ENCODE results near the gene GAPVD1.

GAPVD1 gene

DNA sequence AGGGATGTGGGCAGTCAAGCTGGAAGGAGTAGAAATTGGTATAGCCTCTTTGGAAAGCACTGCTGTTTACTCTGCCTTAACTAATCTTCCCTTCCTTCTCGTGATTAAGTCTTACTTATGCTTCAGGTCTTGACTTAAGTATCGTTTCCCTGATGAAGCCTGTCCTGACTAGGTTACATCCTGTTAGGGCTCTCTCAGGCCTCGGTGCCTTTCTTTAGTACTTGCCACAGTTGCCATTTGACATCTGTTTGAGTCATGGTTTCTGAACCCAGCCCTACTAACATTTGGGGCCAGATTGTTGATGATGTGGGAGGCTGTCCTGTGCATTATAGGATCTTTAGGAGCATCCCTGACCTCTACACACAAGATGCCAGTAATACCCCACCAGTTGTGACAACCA lies 94.4 kb downstream of the GAPVD1 start:
- TF ChIP-seq FOXP2 (optimal IDR thresholded peaks at IDR 0.05; ENCODE audit: borderline replicate concordance, extremely low read depth, extremely low read length, insufficient read depth) (no peak), SIN3A (IDR thresholded peaks at IDR 0.05; ENCODE audit: borderline replicate concordance, insufficient read depth, low read length) (no peak), POLR2AphosphoS5 (IDR thresholded peaks at IDR 0.05; ENCODE audit: low read depth, low read length) (no peak), REST (IDR thresholded peaks at IDR 0.05; ENCODE audit: insufficient read depth in 1 of 2, low read depth in 2 of 2, low read length in 2 of 2) (no peak), TAF1 (IDR thresholded peaks at IDR 0.05; ENCODE audit: borderline replicate concordance, insufficient read depth, low read length) (no peak)

DNA sequence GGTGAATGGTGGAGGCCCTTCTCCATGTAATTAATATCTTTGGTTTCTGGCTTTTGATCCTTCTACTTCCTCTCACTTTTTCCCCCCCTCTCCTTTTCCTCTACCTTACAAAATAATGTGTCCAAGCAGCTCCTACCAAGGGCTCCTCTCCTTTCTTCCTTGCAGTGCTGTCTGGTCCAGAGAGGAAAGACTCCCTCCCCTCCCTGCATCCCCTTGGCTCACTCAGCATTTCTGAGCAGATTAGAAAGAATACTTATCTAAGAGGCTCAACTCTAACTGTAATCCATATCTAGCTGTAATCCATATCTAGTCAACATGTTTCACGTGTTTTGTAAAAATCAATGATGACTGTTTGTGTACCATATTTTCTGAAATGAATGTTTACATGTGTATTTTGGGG lies 97.4 kb downstream of the GAPVD1 start:
- no peak for TF ChIP-seq POLR2AphosphoS5 (IDR thresholded peaks at IDR 0.05; ENCODE audit: low read depth, low read length)
- no peak for TF ChIP-seq FOXP2 (optimal IDR thresholded peaks at IDR 0.05; ENCODE audit: borderline replicate concordance, extremely low read depth, extremely low read length, insufficient read depth)

DNA sequence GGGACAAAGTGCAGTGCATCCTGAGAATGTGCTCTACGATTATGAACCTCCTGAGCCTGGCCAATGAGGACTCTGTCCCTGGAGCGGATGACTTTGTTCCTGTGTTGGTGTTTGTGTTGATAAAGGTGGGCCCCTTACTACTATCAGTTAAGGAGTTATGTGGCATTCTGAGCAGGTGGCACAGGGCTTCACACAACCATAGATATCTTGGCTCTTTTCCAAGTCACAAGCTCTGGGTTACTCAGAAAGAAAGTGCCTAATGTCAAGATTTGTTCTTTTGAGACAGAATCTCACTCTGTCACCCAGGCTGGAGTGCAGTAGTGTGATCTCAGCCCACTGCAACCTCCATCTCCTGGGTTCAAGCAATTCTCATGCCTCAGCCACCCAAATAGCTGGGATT lies 99.0 kb downstream of the GAPVD1 start:
- TF ChIP-seq POLR2AphosphoS5 (IDR thresholded peaks at IDR 0.05; ENCODE audit: low read depth, low read length) (no peak), FOXP2 (optimal IDR thresholded peaks at IDR 0.05; ENCODE audit: borderline replicate concordance, extremely low read depth, extremely low read length, insufficient read depth) (no peak), SIN3A (IDR thresholded peaks at IDR 0.05; ENCODE audit: borderline replicate concordance, insufficient read depth, low read length) (no peak), TAF1 (IDR thresholded peaks at IDR 0.05; ENCODE audit: borderline replicate concordance, insufficient read depth, low read length) (no peak), REST (IDR thresholded peaks at IDR 0.05; ENCODE audit: insufficient read depth in 1 of 2, low read depth in 2 of 2, low read length in 2 of 2) (no peak)

DNA sequence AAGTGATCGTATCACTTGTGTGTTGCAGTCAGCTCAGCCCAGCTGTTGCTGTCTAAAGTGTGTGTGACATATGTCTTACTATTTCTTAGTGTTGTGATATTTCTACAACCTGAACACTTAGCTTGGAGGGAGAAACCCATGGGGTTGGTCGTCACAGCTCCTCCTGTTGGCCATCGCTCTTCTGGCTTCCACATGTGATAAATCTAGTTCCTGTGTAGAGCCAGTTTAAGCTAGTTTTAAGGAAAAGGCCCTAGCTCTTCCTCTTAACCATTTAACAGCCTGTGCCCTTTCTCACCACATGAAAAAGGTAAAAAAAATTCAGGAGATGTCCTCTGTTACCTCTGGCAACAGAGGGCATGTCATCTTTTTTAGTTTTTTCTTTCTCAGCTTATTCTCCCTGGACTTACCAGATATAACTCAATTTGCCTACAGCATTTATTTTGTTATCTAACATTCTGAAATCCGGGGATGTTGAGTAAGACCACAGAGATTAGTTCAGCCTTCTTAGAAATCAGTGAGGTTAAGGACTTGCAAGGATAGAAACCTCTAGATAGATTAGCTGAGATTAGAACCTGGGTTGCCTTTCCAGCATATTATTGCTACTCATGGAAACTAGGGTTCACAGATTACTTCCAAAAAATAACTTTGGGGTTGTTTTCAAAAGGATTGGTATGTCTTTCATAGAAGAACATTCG lies 100.4 kb downstream of the GAPVD1 start:
- TF ChIP-seq FOXP2 (optimal IDR thresholded peaks at IDR 0.05; ENCODE audit: borderline replicate concordance, extremely low read depth, extremely low read length, insufficient read depth): no peak
- TF ChIP-seq SIN3A (IDR thresholded peaks at IDR 0.05; ENCODE audit: borderline replicate concordance, insufficient read depth, low read length): no peak
- TF ChIP-seq POLR2AphosphoS5 (IDR thresholded peaks at IDR 0.05; ENCODE audit: low read depth, low read length): no peak
- TF ChIP-seq REST (IDR thresholded peaks at IDR 0.05; ENCODE audit: insufficient read depth in 1 of 2, low read depth in 2 of 2, low read length in 2 of 2): no peak
- TF ChIP-seq TAF1 (IDR thresholded peaks at IDR 0.05; ENCODE audit: borderline replicate concordance, insufficient read depth, low read length): no peak

DNA sequence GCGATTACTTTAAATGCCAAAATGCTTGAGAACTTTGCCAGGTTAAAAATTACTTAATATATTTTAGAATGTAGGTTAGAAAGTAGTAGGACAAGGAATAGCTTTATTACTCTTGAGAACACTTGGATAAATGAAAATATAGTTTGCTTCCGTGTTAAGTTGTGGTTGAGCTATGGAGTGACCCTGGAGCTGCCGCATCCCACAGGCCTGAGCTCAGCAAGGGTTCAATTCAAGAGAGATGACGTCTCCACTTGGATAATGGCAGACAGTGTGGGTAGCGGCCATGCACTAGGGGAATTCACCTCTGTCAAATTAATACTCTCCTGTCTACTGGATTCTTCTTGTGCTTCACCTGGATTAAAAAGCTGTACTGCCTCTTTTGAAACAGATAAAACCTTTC lies 105.0 kb downstream of the GAPVD1 start:
- no peak for TF ChIP-seq TAF1 (IDR thresholded peaks at IDR 0.05; ENCODE audit: borderline replicate concordance, insufficient read depth, low read length)
- TF ChIP-seq REST (IDR thresholded peaks at IDR 0.05; ENCODE audit: insufficient read depth in 1 of 2, low read depth in 2 of 2, low read length in 2 of 2): no peak
- no peak for TF ChIP-seq SIN3A (IDR thresholded peaks at IDR 0.05; ENCODE audit: borderline replicate concordance, insufficient read depth, low read length)
- TF ChIP-seq FOXP2 (optimal IDR thresholded peaks at IDR 0.05; ENCODE audit: borderline replicate concordance, extremely low read depth, extremely low read length, insufficient read depth): no peak
- TF ChIP-seq POLR2AphosphoS5 (IDR thresholded peaks at IDR 0.05; ENCODE audit: low read depth, low read length): no peak
